HepG2 (cell line): ENCODE data around the gene DNAJB11. TPM values are rescaled to one million over a fixed set of nuclear protein-coding genes. Genes with fewer than 3 reads are reported as not detected.

Source experiments
- DNMT1 ChIP-seq: sonication (generic); formaldehyde crosslinking; IDR thresholded peaks from 2 replicates; pipeline ENCODE4 v1.5.1; 2020; ENCODE audit warnings: mild to moderate bottlenecking, missing genetic modification reagents
- EED ChIP-seq: sonication (generic); formaldehyde crosslinking; IDR thresholded peaks from 2 replicates; pipeline ENCODE4 v1.5.0; 2020; ENCODE audit warnings: mild to moderate bottlenecking, missing genetic modification reagents
- JDP2 ChIP-seq: sonication (generic); formaldehyde crosslinking; IDR thresholded peaks from 2 replicates; pipeline ENCODE4 v1.8.1; 2022; ENCODE audit warnings: missing genetic modification reagents, borderline replicate concordance
- MXI1 ChIP-seq: IDR thresholded peaks from 3 replicates; pipeline ENCODE4 v1.6.1; 2012; ENCODE audit warnings: low read depth, low read length, inconsistent platforms, borderline replicate concordance
- NFRKB ChIP-seq: fragments of 450-650 bp; IDR thresholded peaks from 2 replicates; pipeline ENCODE4 v1.6.1; 2017
- PITX1 ChIP-seq: sonication (generic); formaldehyde crosslinking; IDR thresholded peaks from 2 replicates; pipeline ENCODE4 v1.5.1; 2020; ENCODE audit warnings: mild to moderate bottlenecking, missing genetic modification reagents
- RBM22 ChIP-seq: fragments of 200-400 bp; formaldehyde crosslinking; optimal IDR thresholded peaks from 2 replicates; pipeline ENCODE3; 2017; ENCODE audit warnings: mild to moderate bottlenecking, low read length, moderate library complexity
- SRSF1 ChIP-seq: fragments of 200-400 bp; formaldehyde crosslinking; optimal IDR thresholded peaks from 2 replicates; pipeline ENCODE3; 2017; ENCODE audit warnings: mild to moderate bottlenecking, low read depth, low read length, moderate library complexity
- TAF15 ChIP-seq: fragments of 200-400 bp; formaldehyde crosslinking; IDR thresholded peaks from one replicate; pipeline ENCODE4 v1.6.1; 2018; ENCODE audit warnings: mild to moderate bottlenecking, low read depth, low read length; ENCODE audit not compliant: poor library complexity, severe bottlenecking
- ZBTB43 ChIP-seq: sonication (generic); formaldehyde crosslinking; conservative IDR thresholded peaks from 2 replicates; pipeline ENCODE4 v1.4.0; 2020; ENCODE audit warnings: missing genetic modification reagents
- ZFP90 ChIP-seq: sonication (generic); formaldehyde crosslinking; IDR thresholded peaks from 2 replicates; pipeline ENCODE4 v1.8.0; 2022; ENCODE audit warnings: missing genetic modification reagents, mild to moderate bottlenecking, inconsistent platforms, borderline replicate concordance
- ZNF205 ChIP-seq: IDR thresholded peaks from 2 replicates; pipeline ENCODE4 v1.6.1; 2018; ENCODE audit warnings: missing biosample characterization, missing genetic modification reagents
- ZNF367 ChIP-seq: sonication (generic); formaldehyde crosslinking; IDR thresholded peaks from 2 replicates; pipeline ENCODE4 v1.4.0; 2020; ENCODE audit warnings: missing genetic modification reagents, borderline replicate concordance
- ZNF383 ChIP-seq: sonication (generic); formaldehyde crosslinking; IDR thresholded peaks from 2 replicates; pipeline ENCODE4 v1.4.0; 2020; ENCODE audit warnings: missing genetic modification reagents, mild to moderate bottlenecking, borderline replicate concordance
- ZNF530 ChIP-seq: sonication (generic); formaldehyde crosslinking; IDR thresholded peaks from 2 replicates; pipeline ENCODE4 v1.5.0; 2020; ENCODE audit warnings: low read depth, mild to moderate bottlenecking, missing genetic modification reagents
- ZNF558 ChIP-seq: sonication (generic); formaldehyde crosslinking; IDR thresholded peaks from 2 replicates; pipeline ENCODE4 v1.9.0; 2022; ENCODE audit warnings: mild to moderate bottlenecking, missing genetic modification reagents, borderline replicate concordance
- polyA plus RNA-seq, 8 experiments: library from polyadenylated mRNA; depleted of rRNA in 3 of 8; stranded (reverse) in 7 of 8; unstranded in 1 of 8; fragments of >200 nt; fragmentation: Illumina TruSeq in 4 of 8; extraction: Trizol in 4 of 8; gene quantifications; 2 replicates each; pipeline versions ENCODE4 v1.2.1 to v1.2.3, GENCODE V29; 2011 to 2016; ENCODE audit warnings: low read depth in 4 of 8, missing spikeins in 1 of 8, mixed read lengths in 1 of 8; ENCODE audit not compliant: insufficient read depth in 1 of 8
- total RNA-seq, 5 experiments: library from RNA; depleted of rRNA; stranded (reverse); fragments of >200 nt; fragmentation: Illumina TruSeq; extraction: Trizol; gene quantifications; 2 replicates each; pipeline ENCODE4 v1.2.3, GENCODE V29; 2016; ENCODE audit warnings: low read depth in 1 of 5
- TF ChIP-seq, protein P1 (sequence below): fragments of 450-650 bp; IDR thresholded peaks from 2 replicates; pipeline ENCODE4 v1.6.1; 2017; ENCODE audit warnings: mild to moderate bottlenecking
- TF ChIP-seq, protein P2 (sequence below): sonication (generic); formaldehyde crosslinking; IDR thresholded peaks from 2 replicates; pipeline ENCODE4 v1.5.0; 2020; ENCODE audit warnings: missing genetic modification reagents
- TF ChIP-seq, protein P3 (sequence below): sonication (generic); formaldehyde crosslinking; IDR thresholded peaks from 2 replicates; pipeline ENCODE4 v1.5.0; 2020; ENCODE audit warnings: mild to moderate bottlenecking, missing genetic modification reagents
- TF ChIP-seq, protein P4 (sequence below): sonication (generic); formaldehyde crosslinking; IDR thresholded peaks from 2 replicates; pipeline ENCODE4 v1.4.0; 2020; ENCODE audit warnings: mild to moderate bottlenecking, missing genetic modification reagents

The DNAJB11 gene
- total and polyA plus RNA-seq, 2 of the 13 experiments (the other 11 are each of a cell fraction or from before 2014, with no cell fraction given), result 41.0 to 132 TPM

GRCh38 chr3:186614266-186614596, 43.7 kb downstream of the DNAJB11 start (continued):
- TF ChIP-seq TAF15 (no peak), EED (CRISPR knock-in tag) (no peak), MXI1 (no peak), JDP2 (no peak), NFRKB (no peak), ZNF205 (CRISPR knock-in tag) (no peak; the same call in 1 of the 2 replicates), ZFP90 (CRISPR knock-in tag) (peak; percentile 81; the same call in 1 of the 2 replicates), DNMT1 (no peak), PITX1 (CRISPR knock-in tag) (no peak), ZNF530 (CRISPR knock-in tag) (no peak), ZNF383 (CRISPR knock-in tag) (no peak), ZNF367 (no peak), ZBTB43 (no peak), RBM22 (no peak), ZNF558 (CRISPR knock-in tag) (0 out of 2 replicates have a peak, but pooled peaks have one; percentile 26), SRSF1 (no peak)
- TF ChIP-seq, protein P1, sequence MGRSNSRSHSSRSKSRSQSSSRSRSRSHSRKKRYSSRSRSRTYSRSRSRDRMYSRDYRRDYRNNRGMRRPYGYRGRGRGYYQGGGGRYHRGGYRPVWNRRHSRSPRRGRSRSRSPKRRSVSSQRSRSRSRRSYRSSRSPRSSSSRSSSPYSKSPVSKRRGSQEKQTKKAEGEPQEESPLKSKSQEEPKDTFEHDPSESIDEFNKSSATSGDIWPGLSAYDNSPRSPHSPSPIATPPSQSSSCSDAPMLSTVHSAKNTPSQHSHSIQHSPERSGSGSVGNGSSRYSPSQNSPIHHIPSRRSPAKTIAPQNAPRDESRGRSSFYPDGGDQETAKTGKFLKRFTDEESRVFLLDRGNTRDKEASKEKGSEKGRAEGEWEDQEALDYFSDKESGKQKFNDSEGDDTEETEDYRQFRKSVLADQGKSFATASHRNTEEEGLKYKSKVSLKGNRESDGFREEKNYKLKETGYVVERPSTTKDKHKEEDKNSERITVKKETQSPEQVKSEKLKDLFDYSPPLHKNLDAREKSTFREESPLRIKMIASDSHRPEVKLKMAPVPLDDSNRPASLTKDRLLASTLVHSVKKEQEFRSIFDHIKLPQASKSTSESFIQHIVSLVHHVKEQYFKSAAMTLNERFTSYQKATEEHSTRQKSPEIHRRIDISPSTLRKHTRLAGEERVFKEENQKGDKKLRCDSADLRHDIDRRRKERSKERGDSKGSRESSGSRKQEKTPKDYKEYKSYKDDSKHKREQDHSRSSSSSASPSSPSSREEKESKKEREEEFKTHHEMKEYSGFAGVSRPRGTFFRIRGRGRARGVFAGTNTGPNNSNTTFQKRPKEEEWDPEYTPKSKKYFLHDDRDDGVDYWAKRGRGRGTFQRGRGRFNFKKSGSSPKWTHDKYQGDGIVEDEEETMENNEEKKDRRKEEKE, result no peak
- TF ChIP-seq, protein P2, sequence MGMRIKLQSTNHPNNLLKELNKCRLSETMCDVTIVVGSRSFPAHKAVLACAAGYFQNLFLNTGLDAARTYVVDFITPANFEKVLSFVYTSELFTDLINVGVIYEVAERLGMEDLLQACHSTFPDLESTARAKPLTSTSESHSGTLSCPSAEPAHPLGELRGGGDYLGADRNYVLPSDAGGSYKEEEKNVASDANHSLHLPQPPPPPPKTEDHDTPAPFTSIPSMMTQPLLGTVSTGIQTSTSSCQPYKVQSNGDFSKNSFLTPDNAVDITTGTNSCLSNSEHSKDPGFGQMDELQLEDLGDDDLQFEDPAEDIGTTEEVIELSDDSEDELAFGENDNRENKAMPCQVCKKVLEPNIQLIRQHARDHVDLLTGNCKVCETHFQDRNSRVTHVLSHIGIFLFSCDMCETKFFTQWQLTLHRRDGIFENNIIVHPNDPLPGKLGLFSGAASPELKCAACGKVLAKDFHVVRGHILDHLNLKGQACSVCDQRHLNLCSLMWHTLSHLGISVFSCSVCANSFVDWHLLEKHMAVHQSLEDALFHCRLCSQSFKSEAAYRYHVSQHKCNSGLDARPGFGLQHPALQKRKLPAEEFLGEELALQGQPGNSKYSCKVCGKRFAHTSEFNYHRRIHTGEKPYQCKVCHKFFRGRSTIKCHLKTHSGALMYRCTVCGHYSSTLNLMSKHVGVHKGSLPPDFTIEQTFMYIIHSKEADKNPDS (CRISPR knock-in tag), result no peak
- TF ChIP-seq, protein P3, sequence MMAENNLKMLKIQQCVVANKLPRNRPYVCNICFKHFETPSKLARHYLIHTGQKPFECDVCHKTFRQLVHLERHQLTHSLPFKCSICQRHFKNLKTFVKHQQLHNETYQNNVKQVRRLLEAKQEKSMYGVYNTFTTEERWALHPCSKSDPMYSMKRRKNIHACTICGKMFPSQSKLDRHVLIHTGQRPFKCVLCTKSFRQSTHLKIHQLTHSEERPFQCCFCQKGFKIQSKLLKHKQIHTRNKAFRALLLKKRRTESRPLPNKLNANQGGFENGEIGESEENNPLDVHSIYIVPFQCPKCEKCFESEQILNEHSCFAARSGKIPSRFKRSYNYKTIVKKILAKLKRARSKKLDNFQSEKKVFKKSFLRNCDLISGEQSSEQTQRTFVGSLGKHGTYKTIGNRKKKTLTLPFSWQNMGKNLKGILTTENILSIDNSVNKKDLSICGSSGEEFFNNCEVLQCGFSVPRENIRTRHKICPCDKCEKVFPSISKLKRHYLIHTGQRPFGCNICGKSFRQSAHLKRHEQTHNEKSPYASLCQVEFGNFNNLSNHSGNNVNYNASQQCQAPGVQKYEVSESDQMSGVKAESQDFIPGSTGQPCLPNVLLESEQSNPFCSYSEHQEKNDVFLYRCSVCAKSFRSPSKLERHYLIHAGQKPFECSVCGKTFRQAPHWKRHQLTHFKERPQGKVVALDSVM (CRISPR knock-in tag), result no peak
- TF ChIP-seq, protein P4, sequence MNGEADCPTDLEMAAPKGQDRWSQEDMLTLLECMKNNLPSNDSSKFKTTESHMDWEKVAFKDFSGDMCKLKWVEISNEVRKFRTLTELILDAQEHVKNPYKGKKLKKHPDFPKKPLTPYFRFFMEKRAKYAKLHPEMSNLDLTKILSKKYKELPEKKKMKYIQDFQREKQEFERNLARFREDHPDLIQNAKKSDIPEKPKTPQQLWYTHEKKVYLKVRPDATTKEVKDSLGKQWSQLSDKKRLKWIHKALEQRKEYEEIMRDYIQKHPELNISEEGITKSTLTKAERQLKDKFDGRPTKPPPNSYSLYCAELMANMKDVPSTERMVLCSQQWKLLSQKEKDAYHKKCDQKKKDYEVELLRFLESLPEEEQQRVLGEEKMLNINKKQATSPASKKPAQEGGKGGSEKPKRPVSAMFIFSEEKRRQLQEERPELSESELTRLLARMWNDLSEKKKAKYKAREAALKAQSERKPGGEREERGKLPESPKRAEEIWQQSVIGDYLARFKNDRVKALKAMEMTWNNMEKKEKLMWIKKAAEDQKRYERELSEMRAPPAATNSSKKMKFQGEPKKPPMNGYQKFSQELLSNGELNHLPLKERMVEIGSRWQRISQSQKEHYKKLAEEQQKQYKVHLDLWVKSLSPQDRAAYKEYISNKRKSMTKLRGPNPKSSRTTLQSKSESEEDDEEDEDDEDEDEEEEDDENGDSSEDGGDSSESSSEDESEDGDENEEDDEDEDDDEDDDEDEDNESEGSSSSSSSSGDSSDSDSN (CRISPR knock-in tag), result no peak; the same call in 1 of the 2 replicates
